Endothelial cell of umbilical vein (primary cell): Measurements from ENCODE around the gene DDX54.

Source experiments
- CTCF ChIP-seq, 2 donors: IDR thresholded peaks; 1 replicate in 1 of 2; 2 replicates in 1 of 2; pipeline ENCODE4 v1.5.1; 2011; ENCODE audit warnings: low read length in 2 of 2, mild to moderate bottlenecking in 2 of 2, moderate library complexity in 2 of 2, control low read depth in 1 of 2, inconsistent platforms in 1 of 2, low read depth in 1 of 2; ENCODE audit not compliant: insufficient read depth in 1 of 2; ENCODE audit errors: extremely low read depth in 1 of 2
- EZH2 ChIP-seq: IDR thresholded peaks from 2 replicates; pipeline ENCODE4 v1.6.1; 2012; ENCODE audit warnings: borderline replicate concordance, low read depth, mild to moderate bottlenecking, moderate library complexity, low read length, inconsistent platforms; ENCODE audit not compliant: severe bottlenecking
- JUN ChIP-seq: IDR thresholded peaks from 2 replicates; pipeline ENCODE4 v1.6.1; 2011; ENCODE audit warnings: borderline replicate concordance, low read depth; ENCODE audit not compliant: insufficient read length, insufficient read depth
- MAX ChIP-seq: IDR thresholded peaks from 2 replicates; pipeline ENCODE4 v1.6.1; 2011; ENCODE audit not compliant: insufficient read depth, insufficient read length
- POLR2A ChIP-seq: IDR thresholded peaks from 2 replicates; pipeline ENCODE4 v1.6.1; 2012; ENCODE audit warnings: low read depth, mild to moderate bottlenecking, control low read depth, low read length
- POLR2AphosphoS5 ChIP-seq: IDR thresholded peaks from 2 replicates; pipeline ENCODE4 v1.6.1; 2012; ENCODE audit warnings: low read depth, mild to moderate bottlenecking, control low read depth, low read length, moderate library complexity; ENCODE audit not compliant: insufficient read depth

- TF ChIP-seq CTCF (IDR thresholded peaks at IDR 0.05; ENCODE audit: extremely low read depth in 1 of 2, insufficient read depth in 1 of 2, low read depth in 1 of 2, low read length in 2 of 2): no peak
- no peak for TF ChIP-seq POLR2AphosphoS5
- no peak for TF ChIP-seq MAX
- no peak for TF ChIP-seq EZH2
- no peak for TF ChIP-seq POLR2A
- TF ChIP-seq JUN: no peak
Measured at GRCh38 chr12:113197518-113198077, 12.3 kb upstream of the DDX54 start.
